ENCODE results near the gene ALG13. TPM values are rescaled to one million over a fixed set of nuclear protein-coding genes. Genes with fewer than 3 reads are reported as not detected.

ALG13 gene
- total and polyA plus RNA-seq, 2 donors from 2014 or later = 43.1 to 45.5 TPM

DNA sequence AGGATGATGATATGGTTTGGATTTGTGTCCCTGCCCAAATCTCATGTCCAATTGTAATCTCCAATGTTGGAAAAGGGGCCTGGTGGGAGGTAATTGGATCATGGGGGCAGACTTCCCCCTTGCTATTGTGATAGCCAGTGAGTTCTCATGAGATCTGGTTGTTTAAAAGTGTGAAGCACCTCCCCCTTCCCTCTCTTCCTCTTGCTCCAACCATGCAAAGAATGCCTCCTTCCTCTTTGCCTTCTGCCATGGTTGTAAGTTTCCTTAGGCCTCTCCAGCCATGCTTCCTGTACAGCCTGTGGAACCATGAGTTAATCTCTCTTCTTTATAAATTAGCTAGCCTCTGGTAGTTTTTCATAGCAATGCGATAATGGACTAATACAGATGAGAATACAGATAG, 19.7 kb upstream of the ALG13 start:
- FAIRE-seq (no peak), DNase-seq (no peak)
- H3K27ac ChIP-seq (ENCODE audit: low read depth in 2 of 2, low read length in 2 of 2) = no peak overlapping the region
- H3K4me1 ChIP-seq (ENCODE audit: control insufficient read depth in 2 of 3, insufficient read depth in 2 of 3, low read depth in 1 of 3, low read length in 3 of 3) = no peaks in the 10 kb centered on the region
- H3K9ac ChIP-seq (ENCODE audit: low read length in 3 of 3) = no peak overlapping the region
- H3K9me3 ChIP-seq (ENCODE audit: control insufficient read depth in 2 of 3, insufficient read depth in 1 of 3, low read length in 3 of 3) = no peaks in the 10 kb centered on the region
- intact Hi-C loops (cut with DNase I) = no loop called here
- no peak overlapping the region for H3K4me3 ChIP-seq (ENCODE audit: low read length in 3 of 3)
- no peaks in the 10 kb centered on the region for H3K36me3 ChIP-seq (ENCODE audit: control insufficient read depth in 2 of 3, insufficient read depth in 3 of 3, low read length in 3 of 3)
- no peak for TF ChIP-seq CTCF (IDR thresholded peaks at IDR 0.05; ENCODE audit: borderline replicate concordance, extremely low read depth, insufficient read depth)
- H3K27me3 ChIP-seq (ENCODE audit: control insufficient read depth, insufficient read depth, low read length) = no peaks in the 10 kb centered on the region

GRCh38 chrX:111662292-111662691, 18.7 kb upstream of the ALG13 start:
- no peaks in the 10 kb centered on the region for H3K4me1 ChIP-seq (ENCODE audit: control insufficient read depth in 2 of 3, insufficient read depth in 2 of 3, low read depth in 1 of 3, low read length in 3 of 3)
- no peak for TF ChIP-seq CTCF (IDR thresholded peaks at IDR 0.05; ENCODE audit: borderline replicate concordance, extremely low read depth, insufficient read depth)
- no peaks in the 10 kb centered on the region for H3K36me3 ChIP-seq (ENCODE audit: control insufficient read depth in 2 of 3, insufficient read depth in 3 of 3, low read length in 3 of 3)
- DNase-seq = no peak
- no peak overlapping the region for H3K27ac ChIP-seq (ENCODE audit: low read depth in 2 of 2, low read length in 2 of 2)
- no peak overlapping the region for H3K4me3 ChIP-seq (ENCODE audit: low read length in 3 of 3)
- H3K27me3 ChIP-seq (ENCODE audit: control insufficient read depth, insufficient read depth, low read length) = no peaks in the 10 kb centered on the region
- H3K9me3 ChIP-seq (ENCODE audit: control insufficient read depth in 2 of 3, insufficient read depth in 1 of 3, low read length in 3 of 3) = no peaks in the 10 kb centered on the region
- H3K9ac ChIP-seq (ENCODE audit: low read length in 3 of 3) = no peak overlapping the region
- intact Hi-C loops (cut with DNase I) = no loop called here
- FAIRE-seq = peak; percentile 64

GRCh38 chrX:111671668-111672067, 9.3 kb upstream of the ALG13 start:
- Histone ChIP-seq H3K4me3 (ENCODE audit: low read length in 3 of 3) (no peak overlapping the region), H3K36me3 (ENCODE audit: control insufficient read depth in 2 of 3, insufficient read depth in 3 of 3, low read length in 3 of 3) (no peaks in the 10 kb centered on the region), H3K9me3 (ENCODE audit: control insufficient read depth in 2 of 3, insufficient read depth in 1 of 3, low read length in 3 of 3) (no peaks in the 10 kb centered on the region), H3K27ac (ENCODE audit: low read depth in 2 of 2, low read length in 2 of 2) (no peak overlapping the region), H3K4me1 (ENCODE audit: control insufficient read depth in 2 of 3, insufficient read depth in 2 of 3, low read depth in 1 of 3, low read length in 3 of 3) (no peaks in the 10 kb centered on the region), H3K27me3 (ENCODE audit: control insufficient read depth, insufficient read depth, low read length) (no peaks in the 10 kb centered on the region), H3K9ac (ENCODE audit: low read length in 3 of 3) (no peak overlapping the region)
- FAIRE-seq (no peak), DNase-seq (peak in 1 of 5 donors; percentile 8)
- intact Hi-C loops (cut with DNase I) = no loop called here
- no peak for TF ChIP-seq CTCF (IDR thresholded peaks at IDR 0.05; ENCODE audit: borderline replicate concordance, extremely low read depth, insufficient read depth)

- DNase-seq (no peak), FAIRE-seq (no peak)
- no peak for TF ChIP-seq CTCF (IDR thresholded peaks at IDR 0.05; ENCODE audit: borderline replicate concordance, extremely low read depth, insufficient read depth)
- no peak overlapping the region for H3K9ac ChIP-seq (ENCODE audit: low read length in 3 of 3)
- H3K27me3 ChIP-seq (ENCODE audit: control insufficient read depth, insufficient read depth, low read length) = no peaks in the 10 kb centered on the region
- intact Hi-C loops (cut with DNase I) = no loop called here
- no peak overlapping the region for H3K27ac ChIP-seq (ENCODE audit: low read depth in 2 of 2, low read length in 2 of 2)
- H3K4me3 ChIP-seq (ENCODE audit: low read length in 3 of 3) = no peak overlapping the region
- H3K4me1 ChIP-seq (ENCODE audit: control insufficient read depth in 2 of 3, insufficient read depth in 2 of 3, low read depth in 1 of 3, low read length in 3 of 3) = no peaks in the 10 kb centered on the region
- H3K36me3 ChIP-seq (ENCODE audit: control insufficient read depth in 2 of 3, insufficient read depth in 3 of 3, low read length in 3 of 3) = peaks cover 3 to 5% (median 3%) of the 10 kb centered on the region in 3 donors
- no peaks in the 10 kb centered on the region for H3K9me3 ChIP-seq (ENCODE audit: control insufficient read depth in 2 of 3, insufficient read depth in 1 of 3, low read length in 3 of 3)
These were observed 6.3 kb downstream of the ALG13 start for GRCh38 chrX:111687305-111687704.
